ENCODE data around the gene TMEFF1.

DNA sequence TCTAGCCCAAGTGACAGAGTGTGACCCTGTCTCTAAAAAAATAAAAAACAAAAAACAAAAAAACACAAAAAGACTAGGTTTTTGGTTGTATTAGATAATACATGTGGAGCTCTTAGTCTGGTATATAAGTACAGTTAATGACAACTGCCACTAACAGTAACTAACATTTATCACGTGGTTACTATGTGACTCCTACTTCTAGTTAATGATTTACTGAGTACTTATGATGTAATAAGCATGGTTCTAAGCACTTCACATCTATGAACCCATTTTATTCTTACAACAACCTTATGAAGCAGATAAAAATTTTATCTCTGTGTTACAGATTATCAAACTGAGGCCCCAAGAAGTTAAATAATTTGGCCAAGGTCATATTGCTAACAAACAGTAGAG, 6.1 kb upstream of the TMEFF1 start:
- TF ChIP-seq POLR2AphosphoS5 (IDR thresholded peaks at IDR 0.05; ENCODE audit: low read depth, low read length): no peak
- TF ChIP-seq TAF1 (IDR thresholded peaks at IDR 0.05; ENCODE audit: low read depth, low read length): no peak
- no peak for TF ChIP-seq TCF12 (IDR thresholded peaks at IDR 0.05; ENCODE audit: low read depth, low read length)
- TF ChIP-seq SIN3A (conservative IDR thresholded peaks at IDR 0.05 in 1 of 2, IDR thresholded peaks at IDR 0.05 in 1 of 2; ENCODE audit: low read depth in 1 of 2, low read length in 2 of 2): no peak
